ENCODE data around the gene SLC18B1.

The SLC18B1 gene

GRCh38 chr6:132741281-132741680, 57.2 kb downstream of the SLC18B1 start:
- DNase-seq = no peak

DNA sequence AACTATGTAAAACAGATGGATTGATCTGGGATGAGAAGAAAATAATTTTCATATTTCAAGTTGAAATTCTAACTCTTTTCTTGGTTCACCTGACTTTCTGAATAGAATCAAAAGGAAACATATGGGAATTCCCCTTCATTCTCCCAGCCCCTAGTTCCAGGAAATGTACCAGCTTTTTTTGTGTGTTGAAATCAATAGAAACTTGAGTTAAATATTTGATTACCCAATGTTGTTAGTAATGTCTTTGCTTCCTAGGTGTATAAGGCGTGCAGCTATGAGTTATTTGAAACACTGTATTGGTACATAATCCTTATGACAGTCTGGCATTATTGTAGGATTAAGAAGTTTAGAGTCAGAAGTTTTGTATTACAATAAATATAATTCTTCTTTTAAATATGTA, 62.2 kb downstream of the SLC18B1 start:
- DNase-seq = no peak

- DNase-seq = no peak
Measured at GRCh38 chr6:132734694-132735236, 63.7 kb downstream of the SLC18B1 start.

- no peak for DNase-seq
Measured at GRCh38 chr6:132733814-132734213, 64.6 kb downstream of the SLC18B1 start.

DNA sequence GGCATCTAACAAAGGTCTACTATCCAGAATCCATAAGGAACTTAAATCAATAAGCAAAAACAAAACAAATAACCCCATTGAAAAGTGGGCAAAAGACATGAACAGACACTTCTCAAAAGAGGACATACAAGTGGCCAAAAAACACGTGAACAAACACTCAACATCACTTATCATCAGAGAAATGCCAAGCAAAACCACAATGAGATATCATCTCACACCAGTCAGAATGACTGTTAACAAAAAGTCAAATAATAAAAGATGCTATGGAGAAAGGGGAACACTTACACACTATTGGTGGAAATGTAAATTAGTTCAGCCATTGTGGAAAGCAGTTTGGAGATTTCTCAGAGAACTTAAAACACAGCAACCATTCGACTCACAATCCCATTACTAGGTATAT, 65.2 kb downstream of the SLC18B1 start:
- DNase-seq = no peak

DNA sequence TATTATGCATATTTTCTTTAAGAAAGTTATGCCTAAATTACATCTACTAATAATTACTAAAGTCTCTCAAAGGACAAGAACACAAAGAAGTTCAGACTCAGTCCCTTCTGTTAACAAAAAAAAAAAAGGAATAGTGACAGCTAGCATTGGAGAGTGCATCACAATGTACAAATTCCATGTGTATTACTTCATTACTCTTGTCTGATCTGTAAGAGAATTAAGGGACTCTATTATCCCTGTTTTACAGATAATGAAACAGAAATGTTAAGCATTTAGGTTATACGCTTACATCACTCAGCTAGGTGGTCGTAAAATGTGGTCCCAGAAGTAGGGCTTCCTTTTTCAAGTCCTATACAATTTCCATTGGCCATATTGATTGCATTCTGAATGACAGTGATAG, 67.4 kb downstream of the SLC18B1 start:
- no peak for DNase-seq

GRCh38 chr6:132730560-132730959, 67.9 kb downstream of the SLC18B1 start:
- no peak for DNase-seq

GRCh38 chr6:132728616-132729015, 69.8 kb downstream of the SLC18B1 start:
- DNase-seq = no peak

- DNase-seq = no peak
Measured at GRCh38 chr6:132726608-132726975, 71.8 kb downstream of the SLC18B1 start.

DNA sequence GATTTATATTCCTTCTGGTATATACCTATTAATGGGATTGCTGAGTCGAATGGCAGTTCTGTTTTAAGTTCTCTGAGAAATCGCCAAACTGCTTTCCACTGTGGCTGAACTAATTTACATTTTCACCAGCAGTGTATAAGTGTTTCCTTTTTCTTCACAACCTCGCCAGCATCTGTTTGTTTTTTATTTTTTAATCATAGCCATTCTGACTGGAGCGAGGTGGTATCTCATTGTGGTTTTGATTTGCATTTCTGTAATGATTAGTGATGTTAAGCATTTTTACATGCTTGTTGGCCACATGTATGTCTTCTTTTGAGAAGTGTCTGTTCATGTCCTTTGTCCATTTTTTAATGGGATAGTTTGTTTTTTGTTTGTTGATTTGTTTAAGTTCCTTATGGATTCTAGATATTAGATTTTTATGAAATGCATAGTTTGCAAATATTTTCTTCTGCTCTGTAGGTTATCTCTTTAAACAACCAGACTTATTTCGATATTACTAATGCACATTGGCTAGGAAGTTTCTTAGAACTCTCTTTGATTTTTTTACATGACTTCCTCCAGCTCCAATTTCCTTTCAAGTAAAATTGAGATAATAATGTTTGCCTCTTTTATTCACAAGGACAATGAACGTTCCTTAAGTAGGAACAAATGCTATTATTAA, 72.4 kb downstream of the SLC18B1 start:
- no peak for DNase-seq

DNA sequence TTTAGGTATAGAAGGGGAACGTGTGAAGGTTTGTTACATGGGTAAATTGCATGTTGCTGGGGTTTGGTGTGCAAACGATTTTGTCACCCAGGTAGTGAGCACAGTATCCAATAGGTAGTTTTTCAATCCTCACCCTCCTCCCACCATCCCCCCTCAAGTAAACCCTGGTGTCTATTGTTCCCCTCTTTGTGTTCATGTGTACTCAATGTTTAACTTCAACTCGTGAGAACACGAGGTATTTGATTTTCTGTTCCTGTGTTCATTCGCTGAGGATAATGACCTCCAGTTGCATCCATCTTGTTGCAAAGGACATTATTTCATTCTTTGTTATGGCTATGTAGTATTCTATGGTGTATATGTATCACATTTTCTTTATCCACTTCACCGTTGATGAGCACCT, 73.0 kb downstream of the SLC18B1 start:
- no peak for DNase-seq

- no peak for DNase-seq
Measured at GRCh38 chr6:132719736-132720448, 78.5 kb downstream of the SLC18B1 start.
